ENCODE results near the gene CAMK4.

DNA sequence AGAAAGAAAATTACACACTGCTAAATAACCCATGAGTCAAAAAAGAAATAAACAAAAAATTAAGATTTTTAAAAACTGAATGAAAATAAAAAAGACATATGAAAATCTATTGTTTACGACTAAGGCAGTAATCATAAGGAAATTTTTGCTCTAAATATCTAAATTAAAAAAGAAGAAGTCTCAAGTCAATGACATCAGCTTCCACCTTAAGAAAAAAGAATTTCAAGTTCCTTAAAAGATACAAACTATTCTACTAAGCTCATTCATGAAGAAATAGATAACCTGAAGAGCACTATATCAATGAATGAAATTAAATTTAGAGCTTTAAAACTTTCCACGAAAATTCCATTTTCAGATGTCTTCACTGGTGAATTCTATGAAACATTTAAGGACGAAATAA lies 303.9 kb downstream of the CAMK4 start:
- TF ChIP-seq POLR2AphosphoS5 (IDR thresholded peaks at IDR 0.05; ENCODE audit: low read depth) (no peak), EZH2 (IDR thresholded peaks at IDR 0.05; ENCODE audit: low read depth, unreplicated experiment) (no peak), EZH2phosphoT487 (IDR thresholded peaks at IDR 0.05; ENCODE audit: unreplicated experiment) (no peak), JUNB (IDR thresholded peaks at IDR 0.05; ENCODE audit: unreplicated experiment) (no peak), REST (IDR thresholded peaks at IDR 0.05; ENCODE audit: unreplicated experiment) (no peak), CREB1 (CRISPR knock-in tag; IDR thresholded peaks at IDR 0.05; ENCODE audit: low read depth) (no peak), NANOG (IDR thresholded peaks at IDR 0.05; ENCODE audit: borderline replicate concordance) (no peak), ZNF114 (CRISPR knock-in tag; IDR thresholded peaks at IDR 0.05) (no peak), STAT1 (IDR thresholded peaks at IDR 0.05; ENCODE audit: unreplicated experiment) (no peak), ZNF331 (CRISPR knock-in tag; IDR thresholded peaks at IDR 0.05; ENCODE audit: low read depth) (no peak)
- TF ChIP-seq, protein P1, sequence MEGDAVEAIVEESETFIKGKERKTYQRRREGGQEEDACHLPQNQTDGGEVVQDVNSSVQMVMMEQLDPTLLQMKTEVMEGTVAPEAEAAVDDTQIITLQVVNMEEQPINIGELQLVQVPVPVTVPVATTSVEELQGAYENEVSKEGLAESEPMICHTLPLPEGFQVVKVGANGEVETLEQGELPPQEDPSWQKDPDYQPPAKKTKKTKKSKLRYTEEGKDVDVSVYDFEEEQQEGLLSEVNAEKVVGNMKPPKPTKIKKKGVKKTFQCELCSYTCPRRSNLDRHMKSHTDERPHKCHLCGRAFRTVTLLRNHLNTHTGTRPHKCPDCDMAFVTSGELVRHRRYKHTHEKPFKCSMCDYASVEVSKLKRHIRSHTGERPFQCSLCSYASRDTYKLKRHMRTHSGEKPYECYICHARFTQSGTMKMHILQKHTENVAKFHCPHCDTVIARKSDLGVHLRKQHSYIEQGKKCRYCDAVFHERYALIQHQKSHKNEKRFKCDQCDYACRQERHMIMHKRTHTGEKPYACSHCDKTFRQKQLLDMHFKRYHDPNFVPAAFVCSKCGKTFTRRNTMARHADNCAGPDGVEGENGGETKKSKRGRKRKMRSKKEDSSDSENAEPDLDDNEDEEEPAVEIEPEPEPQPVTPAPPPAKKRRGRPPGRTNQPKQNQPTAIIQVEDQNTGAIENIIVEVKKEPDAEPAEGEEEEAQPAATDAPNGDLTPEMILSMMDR (conservative IDR thresholded peaks at IDR 0.05; ENCODE audit: low read depth in 2 of 2), result no peak
- TF ChIP-seq, protein P2, sequence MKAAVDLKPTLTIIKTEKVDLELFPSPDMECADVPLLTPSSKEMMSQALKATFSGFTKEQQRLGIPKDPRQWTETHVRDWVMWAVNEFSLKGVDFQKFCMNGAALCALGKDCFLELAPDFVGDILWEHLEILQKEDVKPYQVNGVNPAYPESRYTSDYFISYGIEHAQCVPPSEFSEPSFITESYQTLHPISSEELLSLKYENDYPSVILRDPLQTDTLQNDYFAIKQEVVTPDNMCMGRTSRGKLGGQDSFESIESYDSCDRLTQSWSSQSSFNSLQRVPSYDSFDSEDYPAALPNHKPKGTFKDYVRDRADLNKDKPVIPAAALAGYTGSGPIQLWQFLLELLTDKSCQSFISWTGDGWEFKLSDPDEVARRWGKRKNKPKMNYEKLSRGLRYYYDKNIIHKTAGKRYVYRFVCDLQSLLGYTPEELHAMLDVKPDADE (IDR thresholded peaks at IDR 0.05), result no peak
